GM10847 (cell line): Measurements from ENCODE around the gene HOXA1.

ENCODE experiments used
- POLR2A ChIP-seq: IDR thresholded peaks from 2 replicates; pipeline ENCODE4 v1.6.1; 2011; ENCODE audit not compliant: insufficient read length; ENCODE audit errors: extremely low read depth

HOXA1 gene

DNA sequence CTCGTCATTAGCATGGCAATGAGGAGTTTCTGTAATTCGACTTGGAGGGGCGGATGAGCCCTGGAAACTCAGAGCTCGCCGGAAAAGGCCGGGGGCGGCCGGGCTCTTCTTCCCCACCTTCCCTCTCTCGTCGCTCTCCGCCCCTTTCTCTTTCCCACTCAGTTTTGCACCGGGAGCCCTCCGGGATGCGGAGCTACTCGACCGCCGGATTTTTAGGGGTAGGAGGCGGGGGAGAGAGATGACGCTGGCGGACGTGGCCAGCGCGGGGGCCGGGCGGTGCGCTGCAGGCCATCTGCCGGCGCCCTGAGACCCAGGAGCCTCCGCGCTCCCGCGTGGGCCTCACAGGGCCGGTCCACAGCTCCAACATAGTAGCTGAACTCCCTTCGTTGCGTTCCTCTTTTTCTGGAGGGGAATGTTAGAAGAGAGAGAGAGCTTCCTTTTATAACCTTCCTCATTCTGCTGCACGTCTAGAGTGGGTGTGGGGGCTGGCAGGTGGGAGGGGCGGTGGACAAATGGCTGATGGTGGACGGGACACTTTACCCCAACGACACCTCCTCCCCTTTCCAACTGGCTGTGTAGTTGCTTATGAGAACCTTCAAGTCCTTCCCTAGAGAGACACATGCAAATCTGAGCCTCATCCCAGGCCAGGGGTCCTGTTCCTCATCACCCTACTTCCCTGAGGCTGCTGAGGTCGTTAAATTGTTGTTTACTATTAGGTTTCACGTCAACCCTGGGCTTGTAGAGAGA is 1.1 kb upstream of the HOXA1 start:
- no peak for TF ChIP-seq POLR2A

DNA sequence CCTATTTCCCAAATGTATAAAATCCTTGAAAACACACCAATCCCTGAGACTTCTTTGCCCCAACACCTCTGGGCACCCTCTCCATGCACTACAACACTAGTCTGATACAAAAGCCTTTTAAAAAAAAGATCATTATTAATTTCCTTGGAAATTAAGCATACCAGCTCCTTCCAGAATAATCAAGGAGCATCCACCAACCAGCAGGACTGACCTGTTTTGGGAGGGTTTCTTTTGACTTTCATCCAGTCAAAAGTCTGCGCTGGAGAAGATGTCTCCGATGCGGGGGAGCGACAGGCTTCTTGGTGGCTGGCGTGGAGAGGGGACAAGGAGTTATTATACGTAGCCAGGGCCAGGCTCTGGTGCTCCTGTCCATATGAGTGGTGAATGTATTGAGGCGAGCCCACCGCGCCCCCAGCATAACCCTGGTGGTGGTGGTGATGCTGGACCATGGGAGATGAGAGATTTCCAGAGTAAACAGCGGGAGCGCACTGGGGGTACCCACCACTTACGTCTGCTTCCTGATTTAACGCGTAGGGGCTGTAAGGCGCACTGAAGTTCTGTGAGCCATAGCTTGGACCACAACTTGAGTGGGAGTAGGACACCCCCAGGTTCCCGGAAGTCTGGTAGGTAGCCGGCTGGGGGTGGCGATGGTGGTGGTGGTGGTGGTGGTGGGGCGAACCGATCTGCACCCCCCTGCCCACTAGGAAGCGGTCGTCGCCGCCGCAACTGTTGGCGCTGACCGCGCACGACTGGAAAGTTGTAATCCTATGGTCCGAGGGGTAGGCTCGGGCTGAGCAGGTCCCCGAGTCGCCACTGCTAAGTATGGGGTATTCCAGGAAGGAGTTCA is 527 bp downstream of the HOXA1 start:
- TF ChIP-seq POLR2A = no peak

DNA sequence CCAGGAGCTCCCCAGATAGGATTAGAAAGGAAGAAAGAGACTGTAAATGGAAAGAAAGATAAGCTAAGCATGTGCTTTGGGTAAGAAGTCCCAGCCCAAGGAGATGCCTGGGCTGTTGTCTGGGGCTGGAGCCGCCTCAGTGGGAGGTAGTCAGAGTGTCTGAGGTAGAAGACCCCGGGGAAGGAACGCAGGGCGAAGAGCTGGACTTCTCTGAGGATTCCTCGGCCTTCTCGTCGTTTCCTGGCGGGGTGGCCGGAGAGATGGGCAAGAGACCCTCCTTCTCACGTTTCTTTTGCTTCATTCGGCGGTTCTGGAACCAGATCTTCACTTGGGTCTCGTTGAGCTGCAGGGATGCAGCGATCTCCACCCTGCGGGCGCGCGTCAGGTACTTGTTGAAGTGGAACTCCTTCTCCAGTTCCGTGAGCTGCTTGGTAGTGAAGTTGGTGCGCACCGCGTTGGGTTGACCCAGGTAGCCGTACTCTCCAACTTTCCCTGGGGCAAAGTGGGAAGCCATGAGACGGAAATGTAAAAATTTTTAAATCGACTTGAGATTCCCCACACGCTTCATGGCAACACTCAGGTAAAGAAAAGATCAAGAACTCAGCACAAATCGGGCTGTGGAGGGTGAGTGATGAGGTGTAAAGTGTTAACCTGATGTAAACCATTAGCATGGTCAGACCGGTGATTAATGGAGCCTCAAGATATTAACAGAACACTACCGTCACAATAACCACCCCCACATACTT is 1.3 kb downstream of the HOXA1 start:
- no peak for TF ChIP-seq POLR2A

DNA sequence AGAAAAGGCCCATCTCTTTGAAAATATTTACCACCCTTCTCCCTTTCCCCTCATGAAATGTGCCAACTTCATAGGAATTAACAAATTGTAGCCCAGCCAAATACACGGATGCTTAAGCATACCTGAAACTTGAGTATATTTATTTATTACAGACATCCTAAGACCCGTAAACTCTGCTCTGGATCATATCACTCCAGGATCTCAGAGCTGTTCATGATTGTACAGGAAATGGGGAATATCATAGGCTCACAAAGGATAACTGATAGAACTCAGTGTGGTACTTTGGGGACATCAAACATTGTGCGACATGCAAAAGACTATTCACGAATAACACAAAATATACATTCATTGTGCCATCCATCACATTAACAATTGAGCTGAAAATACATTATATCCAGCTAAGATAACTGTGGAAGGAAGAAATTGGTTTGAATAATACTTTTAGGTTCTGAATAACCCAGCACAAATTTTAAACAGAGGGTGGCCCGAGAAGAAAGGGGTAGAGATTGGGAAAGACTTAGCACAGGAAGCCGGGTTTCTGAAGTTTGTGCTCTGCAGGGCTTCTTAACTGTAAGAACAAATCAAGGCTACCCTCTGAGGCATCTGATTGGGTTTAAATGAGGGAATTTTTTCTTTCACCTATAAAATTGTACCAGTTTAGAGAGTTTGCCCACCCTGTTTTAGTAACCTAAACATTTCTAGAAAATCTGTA is 2.5 kb downstream of the HOXA1 start:
- TF ChIP-seq POLR2A = no peak

DNA sequence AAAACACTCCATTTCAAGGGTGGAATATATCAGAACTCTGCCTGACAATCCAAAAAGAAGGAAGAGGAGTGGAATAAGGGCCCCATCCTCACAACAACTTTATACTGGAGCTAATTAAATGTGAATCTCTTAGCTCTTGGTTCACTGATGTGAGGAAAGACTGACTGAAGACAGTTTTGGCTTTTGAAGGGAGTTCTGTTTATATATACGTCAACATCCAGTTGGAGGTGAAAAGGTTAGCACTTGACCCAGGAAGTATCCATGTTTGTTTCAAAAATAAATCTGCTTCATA is 3.0 kb downstream of the HOXA1 start:
- no peak for TF ChIP-seq POLR2A

DNA sequence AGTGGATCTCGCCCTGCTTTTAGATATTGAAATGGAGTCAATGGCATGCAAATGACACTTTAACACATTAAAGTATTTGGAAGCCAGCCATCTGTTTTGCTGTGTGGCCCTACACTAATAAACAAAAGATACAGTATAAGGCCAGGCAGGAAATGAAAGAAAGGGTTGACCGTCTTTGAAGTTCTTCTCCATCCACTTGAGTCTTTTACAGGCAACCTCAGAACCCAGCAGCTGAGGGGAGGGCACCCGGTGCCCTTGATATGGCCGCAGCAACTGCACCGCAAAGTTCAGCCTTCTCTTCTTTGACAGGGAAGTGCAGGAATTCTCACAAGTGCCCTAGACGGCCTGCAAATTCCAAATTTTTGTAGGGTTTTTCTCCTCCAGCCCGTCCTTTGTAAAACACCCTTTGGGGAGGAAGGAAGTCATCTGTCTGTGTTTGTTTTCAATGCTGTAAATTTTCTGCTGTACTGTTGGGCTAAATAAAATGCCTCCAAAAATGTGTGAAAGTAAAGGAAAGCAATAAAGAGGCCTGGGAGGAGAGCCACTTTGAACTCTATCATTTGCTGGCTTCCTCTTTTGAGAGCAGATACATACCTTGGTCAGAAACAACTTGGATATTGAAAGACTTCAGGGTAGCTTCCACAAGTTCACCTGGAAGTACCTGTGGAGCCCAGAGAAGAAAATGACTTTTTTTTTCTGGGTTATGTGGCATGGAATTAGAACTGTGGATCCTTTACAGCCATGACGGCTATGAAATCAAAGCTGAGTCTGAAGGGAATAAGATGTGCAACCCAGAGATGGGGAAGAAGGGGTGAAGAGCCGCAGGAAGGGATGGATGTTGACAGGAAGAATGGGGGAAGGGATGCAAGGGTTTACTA is 3.6 kb downstream of the HOXA1 start:
- no peak for TF ChIP-seq POLR2A

DNA sequence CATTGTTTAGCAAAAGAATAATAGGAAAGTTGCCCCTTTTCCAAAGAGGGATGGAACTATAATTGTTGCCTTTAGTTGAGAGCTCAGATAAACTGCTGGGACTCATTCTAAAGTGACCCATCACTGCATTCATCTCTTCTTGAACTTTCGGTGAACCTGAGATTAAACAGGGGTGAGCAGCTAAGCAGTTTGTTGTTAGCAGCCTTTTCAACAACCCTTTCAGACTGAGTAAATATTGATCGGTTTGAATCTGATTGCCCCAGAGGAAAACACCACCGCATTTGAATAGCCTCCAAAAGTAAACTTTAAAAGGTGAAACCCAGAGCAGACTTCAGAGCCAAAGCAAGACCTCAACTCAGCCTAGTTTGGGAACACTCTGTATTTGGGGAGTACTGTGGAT is 4.7 kb downstream of the HOXA1 start:
- no peak for TF ChIP-seq POLR2A

DNA sequence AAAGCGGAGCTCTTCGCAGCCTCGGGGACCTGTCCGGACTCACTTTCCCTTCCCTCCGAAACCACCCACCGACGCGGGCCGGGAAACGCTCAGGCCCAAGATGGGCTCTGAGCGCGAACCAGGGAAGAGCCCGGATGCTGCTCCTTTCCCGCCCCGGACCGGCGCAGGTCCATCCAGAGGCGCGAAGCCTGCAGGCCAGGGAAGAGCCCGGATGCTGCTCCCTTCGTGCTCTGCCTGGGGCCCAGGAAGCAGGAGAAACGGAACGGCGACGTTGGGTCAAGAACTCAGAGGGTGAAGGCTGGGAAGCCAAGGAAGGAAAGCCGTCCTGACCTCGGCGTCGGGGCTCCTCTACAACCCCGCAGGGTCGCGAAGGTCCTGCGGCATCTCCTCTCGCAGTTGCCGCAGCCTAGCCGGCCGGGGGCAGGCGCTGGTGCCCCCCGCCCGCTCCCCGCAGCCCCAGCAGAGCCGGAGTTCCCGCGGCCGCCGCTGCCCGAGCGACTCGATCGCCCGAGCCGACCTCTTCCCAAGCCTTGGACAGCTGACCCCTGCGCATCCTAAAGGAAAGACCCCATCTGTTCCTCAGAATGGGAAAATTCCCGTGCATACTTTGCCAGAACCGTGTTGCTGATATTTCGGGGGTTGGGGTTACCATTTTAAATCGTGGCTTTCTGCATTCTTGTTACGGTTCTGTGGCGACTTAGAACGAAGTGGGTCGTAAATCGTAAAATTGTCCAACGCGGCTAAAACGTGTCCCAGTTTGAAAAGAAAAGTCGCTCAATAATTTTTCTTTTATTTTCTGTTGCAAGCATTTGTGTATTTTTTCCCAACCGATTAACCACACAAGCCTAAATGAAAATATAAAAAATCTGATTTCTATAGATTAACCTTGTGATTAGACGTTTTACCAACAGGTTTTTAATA is 7.5 kb downstream of the HOXA1 start:
- TF ChIP-seq POLR2A = no peak

DNA sequence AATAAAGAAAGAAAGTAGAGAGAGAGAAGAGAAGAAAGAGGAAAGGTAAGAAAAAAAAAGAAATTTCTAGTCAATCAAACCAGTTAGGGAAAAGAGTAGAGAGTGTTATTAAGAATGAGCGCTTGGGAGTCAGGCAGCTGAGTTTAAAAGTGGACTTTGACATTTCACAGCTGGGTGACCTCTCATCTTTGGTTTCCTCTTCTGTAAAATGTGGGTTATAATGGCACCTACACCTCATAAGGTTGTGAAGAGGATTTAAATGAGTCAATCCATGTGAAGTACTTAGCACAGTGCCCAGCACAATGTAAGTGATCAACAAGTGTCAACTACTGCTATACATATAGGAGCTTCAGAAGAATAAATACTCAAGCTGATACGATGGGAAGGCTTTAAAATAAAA is 12.2 kb downstream of the HOXA1 start:
- TF ChIP-seq POLR2A = no peak

DNA sequence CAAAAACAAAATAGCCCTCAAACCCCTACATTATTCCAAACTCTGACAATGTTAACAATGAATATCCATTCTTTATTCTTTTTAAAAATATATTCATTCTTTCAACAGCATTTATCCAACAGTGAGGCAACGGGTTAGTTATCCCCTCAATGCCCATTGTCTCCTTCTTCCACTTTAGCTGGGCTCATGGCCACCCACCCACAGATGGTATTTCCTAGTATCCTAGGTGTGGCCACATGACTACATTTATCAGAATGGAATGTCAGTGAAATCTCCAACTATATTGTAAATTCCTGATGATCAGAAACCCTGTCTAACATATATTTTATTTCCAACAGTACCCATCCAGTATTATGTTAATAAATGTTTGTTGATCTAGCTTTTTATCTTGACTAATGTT is 13.6 kb downstream of the HOXA1 start:
- no peak for TF ChIP-seq POLR2A

DNA sequence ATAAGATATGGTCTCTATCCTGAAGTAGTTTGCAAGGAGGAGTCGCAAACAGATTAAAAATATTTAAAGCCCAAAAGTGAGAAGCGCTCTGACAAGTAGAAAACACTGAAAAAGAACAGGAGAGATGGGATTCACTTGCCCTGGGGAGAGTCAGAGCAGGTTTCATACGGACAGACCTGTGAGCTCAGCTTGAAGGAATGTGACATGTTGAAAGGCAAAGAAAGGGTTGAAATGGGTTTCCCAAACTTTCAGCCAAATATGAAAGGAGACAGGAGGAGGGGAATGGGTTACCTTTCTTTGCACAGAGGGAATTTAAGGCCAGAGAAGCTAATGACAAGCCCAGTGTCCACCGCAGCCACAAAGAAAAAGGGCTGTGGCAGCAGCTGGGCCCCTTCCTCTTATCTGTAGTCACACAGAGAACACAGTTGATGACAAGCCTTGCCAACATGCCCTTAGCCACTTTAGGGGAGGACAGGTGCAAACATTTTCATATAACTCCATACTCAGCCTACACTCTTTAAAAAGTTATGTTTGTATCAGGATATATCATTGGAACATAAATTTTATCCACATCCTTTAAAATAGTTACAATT is 14.9 kb downstream of the HOXA1 start:
- TF ChIP-seq POLR2A = no peak

DNA sequence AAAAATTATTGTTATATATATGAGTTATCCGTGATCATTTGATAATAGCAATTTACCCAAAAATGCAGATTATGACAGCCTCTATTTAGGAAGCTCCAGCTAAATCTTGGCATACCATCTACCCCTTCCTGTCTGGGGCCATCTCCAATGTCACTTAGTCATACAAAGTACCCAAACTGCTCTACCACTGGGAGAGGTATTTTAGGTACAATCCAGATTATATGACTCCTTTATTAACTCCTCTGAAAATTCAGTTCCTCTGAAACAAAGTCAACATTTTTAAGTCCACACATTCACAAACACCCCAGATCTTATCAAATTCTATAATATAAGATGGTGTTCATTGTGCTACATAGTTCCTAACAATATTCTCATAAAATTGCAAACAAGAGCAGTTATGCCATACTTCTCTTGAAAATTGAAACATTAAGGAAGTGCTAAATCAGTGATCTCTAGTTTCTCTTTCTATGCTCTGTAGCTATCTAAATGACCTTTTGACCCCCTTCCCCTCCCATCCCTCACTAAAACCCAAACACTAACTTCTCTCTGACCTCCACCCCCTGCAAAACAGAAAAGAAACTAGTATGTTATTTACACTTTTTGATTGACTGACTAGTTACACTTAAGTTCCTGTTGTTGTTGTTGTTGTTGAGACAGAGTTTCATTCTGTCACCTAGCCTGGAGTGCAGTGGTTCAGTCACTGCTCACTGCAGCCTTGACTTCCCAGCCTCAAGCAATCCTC is 16.4 kb downstream of the HOXA1 start:
- TF ChIP-seq POLR2A = no peak
